HG03045 (cell line): ENCODE results near the gene SUPV3L1.
A peak's percentile ranks its signal among the peaks of the same experiment; 100 is the strongest.
"Not testable (repeated sequence)": the region's sequence is repeated elsewhere in the genome, so short reads cannot be mapped to it uniquely, and the experiment has no call there.

Experiments
- ATAC-seq: cut with Tn5 transposase; IDR thresholded peaks from one replicate; pipeline ENCODE4 v1.9.1; 2021; ENCODE audit warnings: mild to moderate bottlenecking, moderate library complexity; ENCODE audit not compliant: unreplicated experiment

The SUPV3L1 gene

GRCh38 chr10:69179743-69180524, at the start of gene SUPV3L1:
Gene SUPV3L1 (plus strand): TSS chr10:69180234. CDS start chr10:69180292, 58 bp downstream.
- ATAC-seq, result peak; percentile 86

GRCh38 chr10:69130251-69130650, 49.8 kb upstream of the SUPV3L1 start:
- ATAC-seq, result no peak

- no peak for ATAC-seq
Observed at GRCh38 chr10:69139961-69140360, 40.1 kb upstream of the SUPV3L1 start.

GRCh38 chr10:69141304-69141703, 38.7 kb upstream of the SUPV3L1 start:
- no peak for ATAC-seq

- ATAC-seq, result not testable (repeated sequence)
Observed at GRCh38 chr10:69142074-69142473, 38.0 kb upstream of the SUPV3L1 start.

- ATAC-seq, result no peak
Observed at GRCh38 chr10:69142983-69143382, 37.1 kb upstream of the SUPV3L1 start.

- no peak for ATAC-seq
Observed at GRCh38 chr10:69145329-69145728, 34.7 kb upstream of the SUPV3L1 start.

- no peak for ATAC-seq
Observed at GRCh38 chr10:69145864-69146263, 34.2 kb upstream of the SUPV3L1 start.

GRCh38 chr10:69146759-69147158, 33.3 kb upstream of the SUPV3L1 start:
- ATAC-seq, result no peak

- ATAC-seq, result no peak
Observed at GRCh38 chr10:69151984-69152383, 28.1 kb upstream of the SUPV3L1 start.

- no peak for ATAC-seq
Observed at GRCh38 chr10:69153227-69153626, 26.8 kb upstream of the SUPV3L1 start.

- ATAC-seq, result no peak
Observed at GRCh38 chr10:69160809-69161241, 19.2 kb upstream of the SUPV3L1 start.

GRCh38 chr10:69168493-69168892, 11.5 kb upstream of the SUPV3L1 start:
- no peak for ATAC-seq

- ATAC-seq, result no peak
Observed at GRCh38 chr10:69172241-69172982, 7.6 kb upstream of the SUPV3L1 start.

- not testable (repeated sequence) for ATAC-seq
Observed at GRCh38 chr10:69175326-69175725, 4.7 kb upstream of the SUPV3L1 start.

GRCh38 chr10:69176823-69177222, 3.2 kb upstream of the SUPV3L1 start:
- ATAC-seq, result no peak

GRCh38 chr10:69179089-69179742, 818 bp upstream of the SUPV3L1 start:
- ATAC-seq, result peak; percentile 3

- ATAC-seq, result peak; percentile 14
Observed at GRCh38 chr10:69180525-69181204, 631 bp downstream of the SUPV3L1 start.

- no peak for ATAC-seq
Observed at GRCh38 chr10:69181433-69181832, 1.4 kb downstream of the SUPV3L1 start.

- ATAC-seq, result no peak
Observed at GRCh38 chr10:69182005-69182404, 2.0 kb downstream of the SUPV3L1 start.

- no peak for ATAC-seq
Observed at GRCh38 chr10:69186524-69186923, 6.5 kb downstream of the SUPV3L1 start.
